Transverse colon (tissue), 4 donors: ENCODE measurements around the gene ADM5. TPM values are rescaled to one million over a fixed set of nuclear protein-coding genes. Genes with fewer than 3 reads are reported as not detected.

ENCODE experiments used
- DNase-seq: peaks from one replicate; pipeline ENCODE4 v3.0.0-alpha.2; 2019
- H3K27ac ChIP-seq, 4 donors: fragments of 200-600 bp; sonication (generic); 2 replicates each; pipeline ENCODE4 v1.5.1; 2016 to 2018; ENCODE audit warnings: inconsistent platforms in 4 of 4
- H3K27me3 ChIP-seq: fragments of 200-600 bp; sonication (generic); 2 replicates; pipeline ENCODE4 v1.5.1; 2017; ENCODE audit warnings: inconsistent platforms
- H3K36me3 ChIP-seq, 4 donors: fragments of 200-600 bp; sonication (generic); 2 replicates each; pipeline ENCODE4 v1.5.1; 2017 to 2019; ENCODE audit warnings: inconsistent platforms in 4 of 4
- H3K4me1 ChIP-seq, 4 donors: fragments of 200-600 bp; sonication (generic); 2 replicates each; pipeline ENCODE4 v1.5.1; 2017 to 2020; ENCODE audit warnings: inconsistent platforms in 4 of 4
- H3K4me3 ChIP-seq, 4 donors: fragments of 200-600 bp; sonication (generic); 1 replicate in 1 of 4; 2 replicates in 3 of 4; pipeline versions ENCODE4 v1.5.1 to v1.6.1; 2017 to 2019; ENCODE audit warnings: inconsistent platforms in 4 of 4
- H3K9me3 ChIP-seq, 2 donors: fragments of 200-600 bp; sonication (generic); 2 replicates each; pipeline ENCODE4 v1.5.1; 2017 to 2019; ENCODE audit warnings: inconsistent platforms in 2 of 2
- CTCF ChIP-seq, 5 experiments: fragments of 200-600 bp in 3 of 5; fragments of 450-650 bp in 2 of 5; sonication (generic) in 3 of 5; IDR thresholded peaks; 1 replicate in 2 of 5; 2 replicates in 3 of 5; pipeline ENCODE4 v1.5.1; 2016 to 2017; ENCODE audit warnings: antibody characterized with exemption in 5 of 5, inconsistent platforms in 3 of 5, mild to moderate bottlenecking in 2 of 5, moderate library complexity in 1 of 5
- EP300 ChIP-seq: sonication (generic); formaldehyde crosslinking; IDR thresholded peaks from one replicate; pipeline ENCODE4 v1.6.1; 2017; ENCODE audit warnings: antibody characterized with exemption, low read depth
- POLR2A ChIP-seq: fragments of 450-650 bp; IDR thresholded peaks from one replicate; pipeline ENCODE4 v1.6.1; 2016; ENCODE audit warnings: antibody characterized with exemption, mild to moderate bottlenecking, moderate library complexity
- POLR2AphosphoS5 ChIP-seq, 3 donors: sonication (generic); formaldehyde crosslinking; IDR thresholded peaks; one replicate each; pipeline ENCODE4 v1.6.1; 2016; ENCODE audit warnings: antibody characterized with exemption in 3 of 3
- WGBS, 2 donors: methylation state at CpG; one replicate each; pipeline ENCODE4 v1.1.5; 2018; ENCODE audit warnings: low coverage in 1 of 2; 5-methylcytosine and 5-hydroxymethylcytosine counted together
- in situ Hi-C, 4 donors: fragments of 200-750 bp; cut with MboI; loops; one replicate each; pipeline versions ENCODE4 v1.15.0 to v1.15.1; 2017; ENCODE audit warnings: low sequenced_read_pairs in 3 of 4, low pct_ligation_motif_present in 1 of 4, low pct_unique_long_range_greater_than_20kb in 1 of 4
- intact Hi-C: fragments of 100-400 bp; cut with DNase I; formaldehyde crosslinking; loops from one replicate; pipeline ENCODE4 v1.15.1; 2023; ENCODE audit warnings: low total_unique reads
- total RNA-seq, 4 donors: library from RNA; depleted of rRNA; stranded (reverse); fragments of >200 nt; gene quantifications; one replicate each; pipeline ENCODE4 v1.1.0, GENCODE V29; 2016

The ADM5 gene
- under 1 TPM in 2 of 4 donors, not detected in 2; 0.41 to 0.95 TPM for total RNA-seq

- 42% methylated on average over 42 of the region's 54 CpGs; no CpG with 5 or more reads in 1 of the 2 donors for WGBS, 2 donors
- H3K9me3 ChIP-seq = no peaks in the 10 kb centered on the region
- in situ Hi-C loops = no loop called here
- intact Hi-C loops = loop anchor here (10.0 kb wide), 1 partner anchor 215 kb away; the partner anchor contains the start of gene FLT3LG
- peak within 1 kb of the TSS; percentile 24 to 73 (median 54) for H3K27ac ChIP-seq
- DNase-seq = peak; percentile 70
- H3K4me1 ChIP-seq = peaks cover 11 to 26% (median 20%) of the 10 kb centered on the region in 4 donors
- TF ChIP-seq CTCF (IDR thresholded peaks at IDR 0.05) (peak; percentile 35 to 59 (median 48)), POLR2A (no peak), EP300 (no peak), POLR2AphosphoS5 (IDR thresholded peaks at IDR 0.05) (peak in 1 of 3 donors; percentile 29)
- H3K27me3 ChIP-seq = peaks cover 42% of the 10 kb centered on the region
- peaks cover 0 to 10% (median 2%) of the 10 kb centered on the region in 4 donors for H3K36me3 ChIP-seq
- peak within 1 kb of the TSS; percentile 20 to 54 (median 37) for H3K4me3 ChIP-seq
These were observed at the start of gene ADM5 for GRCh38 chr19:49689133-49690078. ADM5 (plus strand) TSS chr19:49689594; CDS start chr19:49689838, 244 bp downstream.

GRCh38 chr19:49640113-49640898 is 49.1 kb upstream of the ADM5 start, which contains the start of gene RRAS:
RRAS (minus strand) TSS chr19:49640143; CDS start chr19:49640098, 45 bp downstream.
- 0% methylated on average over 25 to 51 of the region's 51 CpGs for WGBS, 2 donors
- H3K4me1 ChIP-seq = peaks cover 16 to 71% (median 49%) of the 10 kb centered on the region in 4 donors
- intact Hi-C loops = no loop called here

GRCh38 chr19:49641688-49642491 is 47.5 kb upstream of the ADM5 start, which contains the start of gene SCAF1:
SCAF1 (plus strand) TSS chr19:49642209; CDS start chr19:49645027, 2,818 bp downstream.
- H3K4me3 ChIP-seq = peak within 1 kb of the TSS; percentile 85 to 98 (median 93)
- peak within 1 kb of the TSS; percentile 97 to 100 (median 100) for H3K27ac ChIP-seq
- intact Hi-C loops (no loop called here), in situ Hi-C loops (no loop called here)
- H3K36me3 ChIP-seq = no peaks in the 10 kb centered on the region
- 1% methylated on average over 67 of the region's 87 CpGs; no CpG with 5 or more reads in 1 of the 2 donors for WGBS, 2 donors
- H3K27me3 ChIP-seq = no peaks in the 10 kb centered on the region
- H3K4me1 ChIP-seq = peaks cover 16 to 58% (median 49%) of the 10 kb centered on the region in 4 donors
- no peaks in the 10 kb centered on the region for H3K9me3 ChIP-seq
- TF ChIP-seq CTCF (IDR thresholded peaks at IDR 0.05) = no peak
- peak; percentile 95 for TF ChIP-seq POLR2A
- TF ChIP-seq POLR2AphosphoS5 (IDR thresholded peaks at IDR 0.05) = peak; percentile 96 to 99 (median 99)
- peak; percentile 79 for TF ChIP-seq EP300
- DNase-seq = peak; percentile 100

More at GRCh38 chr19:49640113-49640898, 49.1 kb upstream of the ADM5 start, which contains the start of gene RRAS:
- peak; percentile 100 for DNase-seq
- in situ Hi-C loops = no loop called here
- Histone ChIP-seq H3K27me3 (no peaks in the 10 kb centered on the region), H3K27ac (peak within 1 kb of the TSS; percentile 97 to 100 (median 100)), H3K36me3 (no peaks in the 10 kb centered on the region), H3K4me3 (peak within 1 kb of the TSS; percentile 30 to 85 (median 74)), H3K9me3 (no peaks in the 10 kb centered on the region)
- TF ChIP-seq POLR2A (peak; percentile 95), CTCF (IDR thresholded peaks at IDR 0.05) (no peak), POLR2AphosphoS5 (IDR thresholded peaks at IDR 0.05) (peak; percentile 86 to 97 (median 86)), EP300 (peak; percentile 61)
